HG03175 (cell line): ENCODE results near the gene EDDM13.
"Not testable (repeated sequence)": the region's sequence is repeated elsewhere in the genome, so short reads cannot be mapped to it uniquely, and the experiment has no call there.

Source experiments
- ATAC-seq: cut with Tn5 transposase; IDR thresholded peaks from one replicate; pipeline ENCODE4 v1.9.1; 2021; ENCODE audit warnings: mild to moderate bottlenecking, moderate library complexity; ENCODE audit not compliant: unreplicated experiment

EDDM13 gene

GRCh38 chr19:56294549-56294948 is 22.0 kb downstream of the EDDM13 start:
- no peak for ATAC-seq

DNA sequence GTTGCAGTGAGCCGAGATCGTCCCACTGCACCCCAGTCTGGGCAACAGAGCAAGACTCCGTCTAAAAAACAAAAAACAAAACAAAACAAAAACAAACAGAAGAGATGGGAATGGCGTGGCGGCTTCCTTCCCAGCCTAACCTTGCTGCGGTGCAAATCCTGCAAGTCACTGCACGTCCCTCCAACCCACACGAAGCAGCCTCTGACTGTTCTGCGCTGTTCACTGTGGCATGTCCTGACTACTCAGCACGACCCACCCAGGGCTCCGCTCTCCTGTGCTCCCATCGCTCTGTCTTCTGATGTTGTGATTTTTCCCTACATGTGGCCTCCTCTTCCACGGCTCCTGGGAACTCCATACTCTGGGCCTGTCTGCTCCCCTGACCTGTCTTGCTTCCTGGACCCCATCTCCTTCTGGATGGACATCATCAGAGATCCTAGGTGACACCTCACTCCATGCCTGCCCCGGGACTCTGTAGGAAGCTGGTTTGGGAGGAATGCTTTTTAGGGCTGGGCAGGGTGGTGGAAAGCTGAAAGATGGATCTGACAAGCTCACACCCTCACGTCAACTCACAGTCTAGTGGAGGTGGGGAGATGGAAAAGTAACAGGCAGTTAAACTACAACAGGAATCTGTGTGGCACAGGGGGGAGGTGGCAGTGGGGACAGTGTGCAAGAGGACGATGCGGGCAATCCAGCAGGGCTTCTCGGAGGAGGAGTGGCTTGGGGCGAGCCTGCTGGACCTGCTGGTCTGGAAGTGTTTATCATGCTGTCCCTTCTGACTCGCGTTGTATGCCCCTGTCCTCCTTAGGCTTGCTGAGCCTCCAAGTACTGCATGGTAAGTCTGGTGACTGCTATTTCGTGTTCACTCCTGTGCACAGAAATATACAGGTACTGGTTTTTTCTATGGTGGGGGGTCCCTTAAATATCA is 23.2 kb downstream of the EDDM13 start:
- no peak for ATAC-seq

DNA sequence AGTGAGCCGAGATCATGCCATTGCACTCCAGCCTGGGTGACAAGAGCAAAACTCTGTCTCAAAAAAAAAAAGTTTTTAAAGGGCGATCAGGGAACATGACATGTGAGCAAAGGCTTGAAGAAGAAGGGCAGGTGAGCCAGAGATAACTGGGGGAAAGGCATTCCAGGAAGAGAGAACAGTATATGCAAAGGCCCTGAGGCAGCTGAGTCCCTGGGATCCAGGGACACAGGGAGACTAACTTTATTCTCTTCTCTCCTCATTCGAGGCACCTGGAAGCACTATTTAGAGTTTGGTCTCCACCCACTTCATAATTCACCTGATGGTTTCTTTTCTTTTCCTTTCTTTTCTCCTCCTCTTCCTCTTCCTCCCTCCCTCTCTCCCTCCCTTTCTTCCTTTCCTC is 24.5 kb downstream of the EDDM13 start:
- ATAC-seq, result no peak

- ATAC-seq, result no peak
These were observed 27.1 kb downstream of the EDDM13 start for GRCh38 chr19:56299688-56300087.

DNA sequence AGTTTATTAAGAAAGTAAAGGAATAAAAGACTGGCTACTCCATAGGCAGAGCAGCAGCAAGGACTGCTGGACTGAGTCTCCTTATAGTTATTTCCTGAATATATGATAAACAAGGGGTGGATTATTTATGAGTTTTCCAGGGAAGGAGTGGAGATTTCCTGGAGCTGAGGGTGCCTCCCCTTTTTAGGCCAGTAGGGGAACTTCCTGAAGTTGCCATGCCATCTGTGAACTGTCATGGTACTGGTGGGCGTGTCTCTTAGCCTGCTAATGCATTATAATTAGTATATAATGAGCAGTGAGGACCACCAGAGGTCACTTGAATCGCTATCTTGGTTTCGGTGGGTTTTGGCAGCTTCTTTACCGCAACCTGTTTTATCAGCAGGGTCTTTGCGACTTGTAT is 28.6 kb downstream of the EDDM13 start:
- ATAC-seq, result no peak

DNA sequence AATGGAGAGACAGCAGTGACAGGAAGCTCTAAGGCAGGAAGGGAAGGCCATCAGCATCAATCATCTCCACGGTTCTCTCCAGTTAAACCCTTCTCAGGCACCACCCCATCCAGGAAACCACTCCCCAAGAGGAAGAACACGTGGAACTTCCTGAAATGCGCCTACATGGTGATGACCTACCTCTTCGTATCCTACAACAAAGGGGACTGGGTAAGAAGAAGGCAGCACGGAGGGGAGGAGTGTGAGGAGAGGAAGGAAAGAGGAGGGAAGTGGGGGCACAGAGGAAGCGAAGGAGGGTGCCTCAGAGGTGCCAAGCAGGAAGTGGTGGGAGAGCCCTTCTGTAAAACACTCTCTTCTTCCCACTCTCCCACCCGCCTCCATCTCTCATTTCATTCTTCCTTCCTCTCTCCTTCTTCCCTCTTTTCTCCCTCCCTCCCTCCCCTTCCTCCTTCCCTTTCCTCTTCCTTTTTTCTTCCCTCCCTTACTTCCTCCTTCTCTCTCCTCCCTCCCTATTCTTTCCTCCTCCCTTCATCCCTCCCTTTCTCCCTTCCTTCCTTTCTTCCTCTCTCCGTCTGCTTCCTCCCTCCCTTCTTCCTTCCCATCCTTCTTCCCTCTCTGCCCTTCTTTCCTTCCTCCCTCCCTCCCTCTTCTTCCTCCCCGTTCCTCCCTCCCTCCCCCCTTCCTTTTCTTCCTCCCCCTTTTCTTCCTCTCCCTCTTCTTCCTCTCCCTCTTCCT is 29.5 kb downstream of the EDDM13 start:
- ATAC-seq, result no peak

GRCh38 chr19:56304243-56304642 is 31.7 kb downstream of the EDDM13 start:
- ATAC-seq, result no peak

- ATAC-seq, result no peak
These were observed 33.5 kb downstream of the EDDM13 start for GRCh38 chr19:56306016-56306415.

DNA sequence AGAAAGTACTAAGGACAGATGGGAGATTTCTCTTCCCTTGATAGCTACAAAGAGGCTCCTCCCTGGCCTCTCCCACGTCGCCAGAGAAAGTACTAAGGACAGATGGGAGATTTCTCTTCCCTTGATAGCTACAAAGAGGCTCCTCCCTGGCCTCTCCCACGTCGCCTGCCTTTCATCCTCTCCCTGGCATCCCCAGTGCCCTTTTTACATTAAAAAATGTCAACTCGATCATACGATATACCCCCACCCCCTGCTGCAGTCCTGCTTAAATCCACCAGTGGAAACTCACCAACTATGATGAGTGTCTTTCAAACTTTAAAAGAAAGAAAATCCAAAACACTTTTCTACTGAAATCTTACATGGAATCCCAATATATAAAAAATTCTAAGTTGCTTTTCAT is 34.5 kb downstream of the EDDM13 start:
- ATAC-seq, result not testable (repeated sequence)

DNA sequence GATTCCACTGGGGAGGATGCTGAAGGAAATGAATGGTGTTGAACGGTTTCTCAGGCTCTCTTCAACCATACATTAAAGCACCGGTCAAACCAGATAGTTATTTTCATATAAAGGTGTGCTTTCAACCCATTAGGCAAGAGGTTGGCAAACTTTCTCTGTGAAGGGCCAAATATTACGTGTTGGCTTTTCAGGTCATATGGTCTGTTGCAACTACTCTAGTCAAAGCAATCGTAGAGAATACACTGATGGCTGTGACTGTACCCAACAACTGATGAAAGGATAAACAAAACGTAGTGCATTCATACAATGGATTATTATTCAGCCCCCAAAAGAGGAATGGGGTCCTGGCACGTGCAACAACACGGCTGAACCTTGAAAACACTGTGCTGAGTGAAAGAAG is 36.2 kb downstream of the EDDM13 start:
- ATAC-seq, result no peak

- no peak for ATAC-seq
These were observed 37.1 kb downstream of the EDDM13 start for GRCh38 chr19:56309511-56310185.

DNA sequence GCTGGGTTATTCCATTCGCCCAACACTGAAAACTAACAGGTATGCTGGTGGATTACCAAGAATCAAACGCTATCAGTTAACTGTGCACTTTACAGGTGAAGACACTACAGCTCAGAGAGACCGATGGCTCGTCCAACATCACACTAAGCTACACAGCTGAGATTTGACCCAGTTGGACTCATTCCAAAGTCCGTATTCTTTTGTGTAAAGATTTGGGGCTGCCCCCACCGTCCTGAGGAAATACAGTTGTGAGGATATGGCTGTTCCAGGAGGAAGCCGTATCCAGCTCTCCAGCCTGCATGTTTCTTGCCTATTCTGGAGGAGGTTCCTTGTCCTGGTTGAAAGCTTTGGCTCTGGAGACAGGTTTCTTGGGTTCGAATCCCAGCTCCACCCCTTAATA is 37.9 kb downstream of the EDDM13 start:
- ATAC-seq, result no peak

- no peak for ATAC-seq
These were observed 39.8 kb downstream of the EDDM13 start for GRCh38 chr19:56312342-56312741.

- no peak for ATAC-seq
These were observed 40.5 kb downstream of the EDDM13 start for GRCh38 chr19:56312787-56313657.

- ATAC-seq, result no peak
These were observed 41.5 kb downstream of the EDDM13 start for GRCh38 chr19:56314018-56314380.

- ATAC-seq, result peak; percentile 73
These were observed 42.0 kb downstream of the EDDM13 start, which contains the start of gene ZSCAN5A for GRCh38 chr19:56314381-56315076. TSS of gene ZSCAN5A (minus strand) at chr19:56314839. CDS start at chr19:56225046, 89,793 bp downstream.

DNA sequence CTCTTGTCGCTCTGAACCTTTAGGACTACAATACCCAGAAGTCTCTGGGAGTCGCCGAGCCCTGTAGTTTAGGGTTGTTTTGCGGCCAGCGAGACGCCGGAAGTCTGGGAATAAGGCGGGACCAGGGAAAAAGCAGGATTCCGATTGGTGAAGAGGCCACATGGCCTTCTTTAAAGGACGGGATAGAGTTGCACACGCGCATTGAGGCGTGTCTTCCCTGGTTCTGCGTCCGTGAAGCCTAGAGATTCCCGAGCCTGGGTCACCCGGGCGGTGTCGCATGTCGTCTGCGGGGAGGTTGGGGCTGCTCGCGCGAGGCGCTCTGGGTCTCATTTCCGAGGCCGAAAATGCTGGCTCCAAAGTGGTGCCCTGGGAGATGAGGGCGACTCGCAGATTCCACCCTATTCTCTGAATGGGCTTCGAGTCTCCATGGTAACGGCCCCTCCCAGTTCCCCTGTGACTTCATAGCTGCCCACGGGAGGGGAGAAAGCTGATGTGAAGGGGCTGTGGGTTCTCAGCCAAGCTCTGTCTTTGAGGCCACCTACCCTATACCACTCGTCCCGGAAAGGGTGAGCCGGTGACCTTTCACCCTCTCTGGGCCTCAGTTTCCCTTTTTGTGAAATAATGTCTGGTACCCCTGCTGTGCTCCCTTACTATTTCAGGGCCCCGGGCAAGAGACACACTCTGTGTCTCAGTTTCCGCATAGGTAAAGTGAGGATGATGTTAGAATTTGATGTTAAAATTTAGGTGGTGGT is 42.7 kb downstream of the EDDM13 start:
- ATAC-seq, result peak; percentile 76

DNA sequence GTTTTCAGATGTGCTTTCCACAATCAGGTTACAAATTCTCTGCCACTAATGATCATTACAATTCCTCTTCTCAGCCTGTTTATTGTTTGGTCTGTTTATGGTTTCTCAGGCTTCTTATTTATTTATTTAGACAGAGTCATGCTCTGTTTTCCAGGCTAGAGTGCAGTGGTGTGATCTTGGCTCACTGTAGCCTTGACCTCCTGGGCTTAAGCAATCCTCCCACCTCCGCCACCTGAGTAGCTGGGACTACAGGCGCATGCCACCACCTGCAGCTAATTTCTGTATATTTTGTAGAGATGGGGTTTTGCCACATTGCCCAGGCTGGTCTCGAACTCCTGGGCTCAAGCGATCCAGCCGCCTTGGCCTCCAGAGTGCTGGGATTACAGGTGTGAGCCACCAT is 44.2 kb downstream of the EDDM13 start:
- ATAC-seq, result no peak

- ATAC-seq, result no peak
These were observed 45.2 kb downstream of the EDDM13 start for GRCh38 chr19:56317749-56318148.
